ENCODE measurements around the gene CLCN5.

- TF ChIP-seq, protein P1, sequence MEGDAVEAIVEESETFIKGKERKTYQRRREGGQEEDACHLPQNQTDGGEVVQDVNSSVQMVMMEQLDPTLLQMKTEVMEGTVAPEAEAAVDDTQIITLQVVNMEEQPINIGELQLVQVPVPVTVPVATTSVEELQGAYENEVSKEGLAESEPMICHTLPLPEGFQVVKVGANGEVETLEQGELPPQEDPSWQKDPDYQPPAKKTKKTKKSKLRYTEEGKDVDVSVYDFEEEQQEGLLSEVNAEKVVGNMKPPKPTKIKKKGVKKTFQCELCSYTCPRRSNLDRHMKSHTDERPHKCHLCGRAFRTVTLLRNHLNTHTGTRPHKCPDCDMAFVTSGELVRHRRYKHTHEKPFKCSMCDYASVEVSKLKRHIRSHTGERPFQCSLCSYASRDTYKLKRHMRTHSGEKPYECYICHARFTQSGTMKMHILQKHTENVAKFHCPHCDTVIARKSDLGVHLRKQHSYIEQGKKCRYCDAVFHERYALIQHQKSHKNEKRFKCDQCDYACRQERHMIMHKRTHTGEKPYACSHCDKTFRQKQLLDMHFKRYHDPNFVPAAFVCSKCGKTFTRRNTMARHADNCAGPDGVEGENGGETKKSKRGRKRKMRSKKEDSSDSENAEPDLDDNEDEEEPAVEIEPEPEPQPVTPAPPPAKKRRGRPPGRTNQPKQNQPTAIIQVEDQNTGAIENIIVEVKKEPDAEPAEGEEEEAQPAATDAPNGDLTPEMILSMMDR (conservative IDR thresholded peaks at IDR 0.05 in 1 of 2, IDR thresholded peaks at IDR 0.05 in 1 of 2; ENCODE audit: low read depth in 1 of 2, low read length in 2 of 2) = no peak
- TF ChIP-seq EZH2 (IDR thresholded peaks at IDR 0.05; ENCODE audit: low read length, missing control alignments) = no peak
Measured at GRCh38 chrX:49932791-49933190, 10.4 kb downstream of the CLCN5 start.

Data from fibroblast of lung (primary cell).